ENCODE measurements around the gene ZIK1. TPM values are rescaled to one million over a fixed set of nuclear protein-coding genes. Genes with fewer than 3 reads are reported as not detected.

ZIK1 gene
- 2.8 and 6.5 TPM in 2 replicates for total RNA-seq

GRCh38 chr19:57583521-57584416 is at the start of gene ZIK1:
ZIK1 (plus strand) TSS chr19:57584145; CDS start chr19:57584357, 212 bp downstream.
- peak; percentile 8 for DNase-seq (ENCODE audit: low read depth, low spot score)

- DNase-seq (ENCODE audit: low read depth, low spot score), result no peak
Measured at GRCh38 chr19:57537953-57538547, 45.9 kb upstream of the ZIK1 start.

- DNase-seq (ENCODE audit: low read depth, low spot score), result no peak
Measured at GRCh38 chr19:57546513-57546912, 37.4 kb upstream of the ZIK1 start.

- DNase-seq (ENCODE audit: low read depth, low spot score), result no peak
Measured at GRCh38 chr19:57552432-57552831, 31.5 kb upstream of the ZIK1 start.

- DNase-seq (ENCODE audit: low read depth, low spot score), result no peak
Measured at GRCh38 chr19:57557659-57558058, 26.3 kb upstream of the ZIK1 start.

GRCh38 chr19:57558525-57558924 is 25.4 kb upstream of the ZIK1 start:
- no peak for DNase-seq (ENCODE audit: low read depth, low spot score)

GRCh38 chr19:57559008-57559403 is 24.9 kb upstream of the ZIK1 start:
- no peak for DNase-seq (ENCODE audit: low read depth, low spot score)

- DNase-seq (ENCODE audit: low read depth, low spot score), result peak; percentile 64
Measured at GRCh38 chr19:57559404-57560025, 24.4 kb upstream of the ZIK1 start, which contains the start of gene ZNF550. ZNF550 (minus strand) TSS chr19:57559863; CDS start chr19:57559682, 181 bp downstream.

- no peak for DNase-seq (ENCODE audit: low read depth, low spot score)
Measured at GRCh38 chr19:57560049-57560491, 23.9 kb upstream of the ZIK1 start.

GRCh38 chr19:57563547-57563946 is 20.4 kb upstream of the ZIK1 start:
- DNase-seq (ENCODE audit: low read depth, low spot score), result no peak

- DNase-seq (ENCODE audit: low read depth, low spot score), result no peak
Measured at GRCh38 chr19:57566396-57567265, 17.3 kb upstream of the ZIK1 start.

- no peak for DNase-seq (ENCODE audit: low read depth, low spot score)
Measured at GRCh38 chr19:57570707-57571106, 13.2 kb upstream of the ZIK1 start.

- no peak for DNase-seq (ENCODE audit: low read depth, low spot score)
Measured at GRCh38 chr19:57572415-57572947, 11.5 kb upstream of the ZIK1 start.

GRCh38 chr19:57576661-57577060 is 7.3 kb upstream of the ZIK1 start:
- DNase-seq (ENCODE audit: low read depth, low spot score), result no peak

GRCh38 chr19:57578487-57579205 is 5.3 kb upstream of the ZIK1 start, which contains the start of gene ZNF416:
ZNF416 (minus strand) TSS chr19:57578911; CDS start chr19:57578704, 207 bp downstream.
- peak; percentile 92 for DNase-seq (ENCODE audit: low read depth, low spot score)

- no peak for DNase-seq (ENCODE audit: low read depth, low spot score)
Measured at GRCh38 chr19:57583104-57583520, 833 bp upstream of the ZIK1 start.

GRCh38 chr19:57587529-57587928 is 3.6 kb downstream of the ZIK1 start:
- no peak for DNase-seq (ENCODE audit: low read depth, low spot score)

- no peak for DNase-seq (ENCODE audit: low read depth, low spot score)
Measured at GRCh38 chr19:57599377-57599760, 15.4 kb downstream of the ZIK1 start.

- DNase-seq (ENCODE audit: low read depth, low spot score), result peak; percentile 64
Measured at GRCh38 chr19:57599761-57600383, 15.9 kb downstream of the ZIK1 start, which contains the start of gene ZNF530. ZNF530 (plus strand) TSS chr19:57599885; CDS start chr19:57604346, 4,461 bp downstream.

All from pulmonary artery endothelial cell (primary cell).